HG03432 (cell line): Measurements from ENCODE around the gene SLC35A3.
"Not testable (repeated sequence)": the region's sequence is repeated elsewhere in the genome, so short reads cannot be mapped to it uniquely, and the experiment has no call there.

Source experiments
- ATAC-seq: cut with Tn5 transposase; IDR thresholded peaks from one replicate; pipeline ENCODE4 v1.9.1; 2021; ENCODE audit warnings: mild to moderate bottlenecking, moderate library complexity; ENCODE audit not compliant: unreplicated experiment

The SLC35A3 gene

GRCh38 chr1:99970713-99971255 lies 988 bp downstream of the SLC35A3 start:
- no peak for ATAC-seq

- not testable (repeated sequence) for ATAC-seq
Measured at GRCh38 chr1:99972066-99972465, 2.3 kb downstream of the SLC35A3 start.

DNA sequence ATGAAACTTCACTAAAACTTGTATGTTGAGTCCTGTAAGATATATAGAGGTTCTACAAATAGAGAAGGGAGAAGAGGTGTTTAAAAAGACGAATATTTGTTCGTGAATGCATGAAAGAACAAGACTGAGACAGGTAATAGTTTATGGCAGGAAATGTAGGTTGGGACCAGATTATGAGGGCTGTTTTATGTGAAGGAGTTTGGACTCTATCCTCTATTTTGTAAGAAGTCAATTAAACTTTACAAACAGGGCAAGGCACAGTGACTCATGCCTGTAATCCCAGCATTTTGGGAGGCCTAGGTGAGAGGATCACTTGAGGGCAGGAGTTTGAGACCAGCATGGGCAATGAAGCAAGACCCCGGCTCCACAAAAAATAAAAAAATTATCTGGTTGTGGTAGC lies 5.7 kb downstream of the SLC35A3 start:
- no peak for ATAC-seq

- ATAC-seq = not testable (repeated sequence)
Measured at GRCh38 chr1:99977326-99977725, 7.5 kb downstream of the SLC35A3 start.

DNA sequence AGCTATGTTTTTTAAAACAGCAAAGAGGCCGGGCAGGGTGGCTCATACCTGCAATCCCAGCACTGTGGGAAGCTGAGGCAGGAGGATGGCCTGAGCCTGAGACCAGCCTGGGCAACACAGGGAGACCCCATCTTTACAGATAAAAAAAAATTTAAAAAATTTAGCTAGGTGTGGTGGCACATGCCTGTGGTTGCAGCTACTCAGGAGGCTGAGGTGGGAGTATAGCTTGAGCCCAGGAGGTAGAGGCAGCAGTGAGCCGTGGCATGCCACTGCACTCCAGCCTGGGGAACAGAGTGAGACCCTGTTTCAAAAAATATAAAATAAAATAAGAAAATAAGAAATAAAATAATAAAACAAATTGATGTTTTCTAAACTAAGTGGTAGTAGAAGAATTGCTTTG lies 8.4 kb downstream of the SLC35A3 start:
- ATAC-seq = no peak

DNA sequence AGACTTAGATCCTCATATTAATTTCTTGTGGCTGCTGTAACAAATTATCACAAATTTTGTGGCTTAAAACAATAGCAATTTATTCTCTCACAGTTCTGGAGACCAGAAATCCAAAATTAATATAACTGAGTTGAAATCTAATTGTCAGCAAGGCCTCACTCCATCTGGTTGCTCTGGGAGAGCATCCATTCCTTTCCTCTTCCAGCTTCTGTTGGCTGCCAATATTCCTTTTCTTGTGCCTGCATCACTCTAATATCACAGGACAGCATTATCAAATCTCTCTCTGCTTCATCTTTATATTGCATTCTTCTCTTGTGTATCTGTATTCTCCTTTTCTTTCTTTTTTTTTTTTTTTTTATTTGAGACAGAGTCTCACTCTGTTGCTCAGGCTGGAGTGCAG lies 9.3 kb downstream of the SLC35A3 start:
- no peak for ATAC-seq

GRCh38 chr1:99980928-99981327 lies 11.1 kb downstream of the SLC35A3 start:
- ATAC-seq = no peak

DNA sequence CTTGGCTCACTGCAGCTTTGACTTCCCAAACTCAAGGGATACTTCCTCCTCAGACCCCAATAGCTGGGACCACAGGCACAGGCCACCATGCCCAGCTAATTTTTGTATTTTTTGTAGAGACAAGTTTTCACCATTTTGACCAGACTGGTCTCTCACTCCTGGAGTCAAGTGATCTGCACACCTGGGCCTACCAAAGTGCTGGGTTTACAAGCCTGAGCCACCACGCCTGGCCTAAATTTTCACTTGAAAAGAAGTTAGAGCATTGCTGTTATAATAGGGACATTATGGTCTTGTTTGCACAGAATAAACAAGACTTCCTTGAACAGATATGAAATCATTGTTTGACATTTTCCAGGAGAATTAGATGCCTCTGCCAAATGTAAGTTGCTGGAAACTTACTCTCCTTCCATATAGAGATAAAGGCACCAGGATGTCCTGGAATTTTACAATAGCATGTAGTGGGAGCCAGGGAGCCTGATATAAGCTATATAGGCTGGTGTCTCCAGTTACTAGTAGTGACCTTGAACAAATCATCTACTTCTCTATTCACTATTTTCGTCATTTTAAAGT lies 16.9 kb downstream of the SLC35A3 start:
- no peak for ATAC-seq

DNA sequence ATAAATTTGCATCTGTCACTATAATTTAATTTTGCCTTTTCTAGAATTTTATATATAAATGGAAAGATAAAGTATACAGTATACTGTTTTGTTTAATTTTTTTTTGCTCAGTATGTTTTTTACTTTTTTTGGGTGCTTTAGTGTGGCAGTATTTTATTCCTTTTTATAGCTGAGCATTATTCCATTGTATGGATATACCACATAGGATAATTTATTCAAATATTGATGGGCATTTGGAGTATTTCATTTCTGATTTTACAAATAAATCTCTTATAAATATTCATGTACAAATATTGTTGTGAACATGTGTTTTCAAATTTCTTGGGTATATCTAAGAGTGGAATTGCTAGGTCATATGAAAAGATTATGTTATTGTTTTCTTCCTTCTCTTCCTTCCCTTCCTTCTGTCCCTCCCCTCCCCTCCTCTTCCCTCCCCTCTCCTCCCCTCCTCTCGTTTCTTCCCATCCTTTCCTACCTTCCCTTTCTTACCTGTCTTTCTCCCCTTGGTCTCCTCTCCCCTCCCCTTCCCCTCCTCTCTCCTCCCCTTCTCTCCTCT lies 18.5 kb downstream of the SLC35A3 start:
- ATAC-seq = no peak

DNA sequence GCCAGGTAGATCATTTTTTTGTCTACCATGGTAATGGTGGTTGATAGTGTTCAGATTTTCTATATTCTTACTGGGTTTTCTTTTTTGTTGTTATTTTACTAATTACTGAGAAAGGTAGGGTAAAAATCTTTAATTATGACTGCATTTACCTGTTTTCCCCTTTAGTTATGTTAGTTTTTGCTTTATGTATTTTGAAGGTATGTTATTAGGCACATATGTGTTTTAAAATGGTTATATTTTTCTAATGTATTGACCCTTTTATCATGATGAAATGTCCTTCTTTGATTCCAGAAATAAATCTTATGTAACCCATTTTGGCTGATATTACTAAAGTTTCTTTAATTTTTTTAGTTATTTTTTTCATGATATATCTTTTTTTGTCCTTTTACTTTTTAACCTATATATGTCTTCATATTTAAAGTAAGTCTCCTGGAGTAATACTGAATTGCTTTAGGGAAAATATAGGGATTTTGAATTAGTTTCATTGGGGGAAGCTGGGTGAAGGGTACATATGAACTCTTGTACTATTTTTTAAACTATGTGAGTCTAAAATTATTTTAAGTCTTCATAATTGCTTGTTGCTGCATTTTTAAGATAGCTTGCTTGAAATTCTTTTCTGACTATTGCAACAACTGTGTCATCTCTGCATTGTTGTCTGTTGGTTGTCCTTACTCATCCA lies 22.4 kb downstream of the SLC35A3 start:
- ATAC-seq = no peak

DNA sequence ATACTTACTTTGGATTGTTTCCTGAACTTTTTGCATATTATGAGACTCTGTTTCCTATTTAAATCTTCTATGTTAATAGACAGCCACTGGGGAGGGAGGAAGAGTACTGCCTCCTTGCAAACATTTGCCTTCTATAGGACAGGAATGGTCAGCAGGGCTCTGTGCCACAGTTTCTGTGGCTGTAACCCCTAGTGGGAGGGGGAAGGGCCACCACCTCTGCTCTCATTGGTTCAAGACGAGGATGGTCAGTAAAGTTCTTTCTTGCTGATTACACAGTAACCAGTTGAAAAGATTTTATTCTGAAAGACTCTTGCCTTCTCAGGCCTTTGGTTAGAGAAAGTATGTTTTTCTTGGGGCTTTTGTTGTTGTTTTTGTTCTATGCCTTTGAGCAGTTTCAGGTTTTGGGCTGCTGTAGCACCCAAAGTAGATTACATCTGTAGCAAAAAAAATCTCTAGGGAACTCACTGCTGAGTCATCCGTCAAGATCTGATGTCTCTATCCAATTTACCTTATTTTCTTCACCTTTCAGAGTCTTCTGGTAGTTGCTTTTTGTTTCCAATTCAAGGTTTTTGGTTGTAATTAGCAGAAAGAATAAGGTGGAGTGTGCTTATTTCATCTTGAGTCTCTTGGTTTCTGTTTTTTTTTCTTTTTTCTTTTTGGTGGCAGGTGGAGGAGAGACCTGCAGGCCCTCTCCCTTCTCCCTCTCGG lies 23.1 kb downstream of the SLC35A3 start:
- peak; percentile 49 for ATAC-seq

- no peak for ATAC-seq
Measured at GRCh38 chr1:99993468-99993845, 23.7 kb downstream of the SLC35A3 start.

DNA sequence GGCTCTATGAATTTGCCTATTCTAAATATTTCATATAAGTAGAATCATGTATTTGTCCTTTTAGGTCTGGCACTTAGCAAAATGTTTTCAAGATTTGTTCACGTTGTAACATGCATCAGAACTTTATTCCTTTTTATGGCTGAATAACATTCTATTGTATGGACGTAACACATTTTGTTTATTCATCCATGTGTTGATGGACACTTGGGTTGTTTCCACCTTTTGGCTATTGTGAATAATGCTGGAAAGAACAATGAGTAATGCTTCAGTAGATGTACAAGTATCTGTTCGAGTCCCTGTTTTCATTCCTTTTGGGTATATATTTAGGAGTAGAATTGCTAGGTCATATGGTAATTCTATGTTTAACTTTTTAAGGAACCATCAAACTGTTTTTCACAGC lies 24.7 kb downstream of the SLC35A3 start:
- ATAC-seq = no peak

DNA sequence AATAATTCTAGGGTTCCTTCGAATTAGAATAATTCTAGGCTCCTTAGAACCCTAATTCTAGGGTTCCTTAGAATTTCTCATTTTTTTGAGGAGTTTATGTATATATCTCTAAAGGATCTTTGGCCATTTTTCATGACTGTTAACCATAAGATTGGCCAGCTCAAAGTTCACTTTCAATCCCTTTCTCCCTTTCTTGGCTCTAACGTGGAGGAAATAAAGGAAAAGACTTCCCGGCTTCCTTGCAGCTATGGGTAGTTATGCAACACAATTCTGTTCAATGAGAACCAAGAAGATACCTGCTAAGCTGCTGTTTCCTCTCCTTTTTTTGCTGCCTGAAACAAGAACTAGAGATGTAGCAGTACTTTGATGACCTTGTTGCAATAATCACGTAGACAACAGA lies 27.2 kb downstream of the SLC35A3 start:
- no peak for ATAC-seq

DNA sequence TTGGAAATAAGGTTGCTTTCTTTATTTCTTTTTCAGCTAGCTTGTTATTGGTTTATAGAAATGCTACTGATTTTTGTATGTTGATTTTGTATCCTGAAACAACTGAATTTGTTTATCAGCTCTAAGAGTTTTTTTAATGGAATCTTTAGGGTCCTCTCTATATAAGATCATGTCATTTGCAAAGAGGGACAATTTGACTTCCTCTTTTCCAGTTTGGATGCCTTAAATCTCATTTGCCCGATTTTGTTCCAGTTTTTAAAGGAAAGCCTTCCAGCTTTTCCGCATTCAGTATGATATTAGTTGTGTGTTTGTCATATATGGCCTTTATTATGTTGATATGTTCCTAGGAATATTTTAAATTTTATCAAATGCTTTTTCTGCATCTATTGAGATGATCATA lies 31.7 kb downstream of the SLC35A3 start:
- no peak for ATAC-seq

- no peak for ATAC-seq
Measured at GRCh38 chr1:100005424-100005823, 35.6 kb downstream of the SLC35A3 start.

- ATAC-seq = no peak
Measured at GRCh38 chr1:100006688-100007087, 36.9 kb downstream of the SLC35A3 start.

- ATAC-seq = no peak
Measured at GRCh38 chr1:100009458-100009857, 39.7 kb downstream of the SLC35A3 start.

GRCh38 chr1:100010804-100011203 lies 41.0 kb downstream of the SLC35A3 start:
- no peak for ATAC-seq

DNA sequence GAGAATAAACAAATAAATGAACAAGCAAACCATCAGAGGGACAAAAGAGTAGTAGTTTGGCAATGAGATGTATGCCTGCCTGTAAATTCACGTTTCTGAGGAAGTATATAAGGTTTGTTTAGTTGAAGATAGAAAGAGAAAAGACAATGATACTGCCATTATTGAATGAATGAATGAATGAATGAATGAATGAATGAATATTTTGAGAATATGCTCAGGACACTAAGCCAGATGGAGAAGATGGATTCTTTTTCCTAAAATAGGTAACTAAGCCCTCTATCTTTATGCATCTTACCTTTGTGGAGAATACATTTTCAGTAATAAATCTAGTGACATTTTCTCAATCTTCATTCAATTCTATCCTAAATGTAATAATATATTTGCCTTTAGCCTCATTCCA lies 49.4 kb downstream of the SLC35A3 start:
- no peak for ATAC-seq

DNA sequence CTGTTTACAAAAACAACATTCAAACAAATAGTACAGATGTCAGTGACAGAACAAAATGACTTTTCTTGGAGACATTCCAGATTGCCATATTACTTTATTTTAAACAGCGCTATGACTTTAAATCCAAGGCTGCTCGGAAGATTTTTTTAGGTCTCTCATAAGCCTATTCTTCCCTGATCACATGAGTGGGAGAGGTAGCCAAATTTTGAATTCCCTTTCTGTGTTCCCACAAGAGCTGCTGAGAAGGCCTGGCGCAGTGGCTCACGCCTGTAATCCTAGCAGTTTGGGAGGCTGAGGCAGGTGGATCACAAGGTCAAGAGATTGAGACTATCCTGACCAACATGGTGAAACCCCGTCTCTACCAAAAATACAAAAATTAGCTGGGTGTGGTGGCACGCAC lies 53.7 kb downstream of the SLC35A3 start:
- no peak for ATAC-seq

- ATAC-seq = no peak
Measured at GRCh38 chr1:100027212-100027611, 57.4 kb downstream of the SLC35A3 start.
